HCT116 (cell line): ENCODE results near the gene CEP131. TPM values are rescaled to one million over a fixed set of nuclear protein-coding genes. Genes with fewer than 3 reads are reported as not detected.
A peak's percentile ranks its signal among the peaks of the same experiment; 100 is the strongest.

Experiments used
- ATAC-seq: fragments of 200-7000 bp; cut with Tn5 transposase; 2 replicates; pipeline ENCODE4 v1.9.1; 2020; ENCODE audit warnings: mild to moderate bottlenecking, moderate library complexity
- BruUV-seq: library from RNA; stranded (reverse); fragments of 400-500 nt; replicated peaks from 2 replicates; lab custom pipeline; 2021; lab: Mats Ljungman, UMichigan
- CTCF ChIA-PET: fragments of 300-600 bp; sonication (Branson Sonifier 250); formaldehyde crosslinking; loops from one replicate; lab custom pipeline; 2021; ENCODE audit warnings: antibody characterized with exemption; lab: Charles Lee
- POLR2A ChIA-PET: fragments of 300-600, 350-600 bp; sonication (Branson Sonifier 250); formaldehyde crosslinking; loops from one replicate; lab custom pipeline; 2021; ENCODE audit warnings: antibody characterized with exemption; lab: Charles Lee
- RAD21 ChIA-PET, 2 experiments: fragments of 300-600 bp; sonication (Branson Sonifier 250); formaldehyde crosslinking; loops; one replicate each; lab custom pipeline; 2023; ENCODE audit warnings: low total read pairs in 2 of 2; ENCODE audit not compliant: uncharacterized antibody in 2 of 2, unreplicated experiment in 2 of 2, low non-redundant PET in 1 of 2; lab: Charles Lee
- DNase-seq: peaks from one replicate; pipeline ENCODE4 v3.0.0-alpha.2; 2010; ENCODE audit warnings: low read depth, low spot score
- H2AFZ ChIP-seq: fragments of 200-600 bp; shearing (Covaris generic), sonication (generic); 2 replicates; pipeline ENCODE4 v1.6.1; 2017; ENCODE audit warnings: low read depth, mixed run types, mixed read lengths, antibody characterized with exemption, low read length; ENCODE audit not compliant: poor library complexity, severe bottlenecking
- H3K27ac ChIP-seq: 2 replicates; pipeline ENCODE4 v1.5.1; 2012; ENCODE audit warnings: low read depth, low read length
- H3K27me3 ChIP-seq: fragments of 200-600 bp; sonication (generic); 2 replicates; pipeline ENCODE4 v1.6.1; 2016; ENCODE audit warnings: mixed run types, low read length, mixed read lengths; ENCODE audit not compliant: insufficient read depth
- H3K36me3 ChIP-seq, 2 experiments: fragments of 200-500 bp in 1 of 2; fragments of 200-600 bp in 1 of 2; sonication (Bioruptor generic) in 1 of 2; sonication (generic) in 1 of 2; 2 replicates each; pipeline versions ENCODE4 v1.5.1 to v1.6.1; 2014 to 2016; ENCODE audit warnings: low read length in 2 of 2, inconsistent platforms in 1 of 2, mixed read lengths in 1 of 2, mixed run types in 1 of 2; ENCODE audit not compliant: insufficient read depth in 2 of 2, control insufficient read depth in 1 of 2
- H3K4me1 ChIP-seq, 2 experiments: fragments of 200-600 bp in 1 of 2; sonication (generic) in 1 of 2; 2 replicates each; pipeline versions ENCODE4 v1.5.1 to v1.6.1; 2012 to 2017; ENCODE audit warnings: low read length in 2 of 2, inconsistent platforms in 1 of 2, mild to moderate bottlenecking in 1 of 2, mixed read lengths in 1 of 2, mixed run types in 1 of 2, moderate library complexity in 1 of 2; ENCODE audit not compliant: insufficient read depth in 2 of 2, control insufficient read depth in 1 of 2
- H3K4me2 ChIP-seq: fragments of 200-600 bp; sonication (generic); 2 replicates; pipeline ENCODE4 v1.6.1; 2017; ENCODE audit warnings: mixed run types, low read length, mixed read lengths
- H3K4me3 ChIP-seq, 2 experiments: fragments of 200-600 bp in 1 of 2; sonication (generic) in 1 of 2; replicated peaks in 1 of 2; 2 replicates each; pipeline ENCODE4 v1.5.1; 2011 to 2016; ENCODE audit warnings: low read length in 2 of 2, control low read depth in 1 of 2, low read depth in 1 of 2, mild to moderate bottlenecking in 1 of 2, mixed read lengths in 1 of 2, mixed run types in 1 of 2
- H3K79me2 ChIP-seq: fragments of 200-600 bp; sonication (generic); 2 replicates; pipeline ENCODE4 v1.6.1; 2017; ENCODE audit warnings: mild to moderate bottlenecking, mixed run types, low read length, moderate library complexity, mixed read lengths; ENCODE audit not compliant: insufficient read depth
- H3K9ac ChIP-seq: fragments of 200-600 bp; sonication (generic); 2 replicates; pipeline ENCODE4 v1.6.1; 2016; ENCODE audit warnings: low read length, mixed read lengths
- H3K9me2 ChIP-seq: fragments of 200-600 bp; sonication (generic), shearing (Covaris generic); 2 replicates; pipeline ENCODE4 v1.6.1; 2017; ENCODE audit warnings: mixed run types, mild to moderate bottlenecking, moderate library complexity; ENCODE audit not compliant: insufficient read depth
- H3K9me3 ChIP-seq, 2 experiments: fragments of 200-500 bp in 1 of 2; fragments of 200-600 bp in 1 of 2; sonication (Bioruptor generic) in 1 of 2; sonication (generic) in 1 of 2; 2 replicates each; pipeline ENCODE4 v1.6.1; 2014 to 2017; ENCODE audit warnings: low read length in 2 of 2, mixed read lengths in 2 of 2, inconsistent platforms in 1 of 2, low read depth in 1 of 2, mild to moderate bottlenecking in 1 of 2, mixed run types in 1 of 2, moderate library complexity in 1 of 2; ENCODE audit not compliant: control insufficient read depth in 1 of 2, insufficient read depth in 1 of 2
- H4K20me1 ChIP-seq: fragments of 200-600 bp; sonication (generic), shearing (Covaris generic); 2 replicates; pipeline ENCODE4 v1.6.1; 2017; ENCODE audit warnings: mixed run types, mild to moderate bottlenecking, moderate library complexity; ENCODE audit not compliant: insufficient read depth
- CBX3 ChIP-seq: IDR thresholded peaks from 2 replicates; pipeline ENCODE4 v1.6.1; 2012; ENCODE audit warnings: low read depth
- EGR1 ChIP-seq: IDR thresholded peaks from 2 replicates; pipeline ENCODE4 v1.6.1; 2012; ENCODE audit warnings: low read depth
- ELF1 ChIP-seq: IDR thresholded peaks from 2 replicates; pipeline ENCODE4 v1.6.1; 2012; ENCODE audit warnings: low read depth, borderline replicate concordance
- EZH2 ChIP-seq: fragments of 200-600 bp; sonication (generic); IDR thresholded peaks from 2 replicates; pipeline ENCODE4 v1.6.1; 2017; ENCODE audit warnings: antibody characterized with exemption, mixed run types
- EZH2phosphoT487 ChIP-seq: fragments of 200-600 bp; IDR thresholded peaks from 2 replicates; pipeline ENCODE4 v1.6.1; 2018; ENCODE audit warnings: antibody characterized with exemption, borderline replicate concordance
- FOSL1 ChIP-seq: IDR thresholded peaks from 2 replicates; pipeline ENCODE4 v1.6.1; 2012; ENCODE audit warnings: low read depth
- JUND ChIP-seq: IDR thresholded peaks from 2 replicates; pipeline ENCODE4 v1.6.1; 2012
- POLR2A ChIP-seq: IDR thresholded peaks from 2 replicates; pipeline ENCODE4 v1.7.0; 2011; ENCODE audit warnings: borderline replicate concordance; ENCODE audit not compliant: insufficient read depth, insufficient read length; ENCODE audit errors: extremely low read depth
- SIN3A ChIP-seq: IDR thresholded peaks from 2 replicates; pipeline ENCODE4 v1.6.1; 2012; ENCODE audit warnings: low read depth
- SP1 ChIP-seq: IDR thresholded peaks from 2 replicates; pipeline ENCODE4 v1.6.1; 2012; ENCODE audit warnings: low read depth
- SRF ChIP-seq: IDR thresholded peaks from 2 replicates; pipeline ENCODE4 v1.6.1; 2012; ENCODE audit warnings: low read depth
- TCF7L2 ChIP-seq: IDR thresholded peaks from 2 replicates; pipeline ENCODE4 v1.7.0; 2011; ENCODE audit warnings: borderline replicate concordance, inconsistent platforms; ENCODE audit not compliant: insufficient read depth, insufficient read length; ENCODE audit errors: extremely low read depth
- YY1 ChIP-seq: IDR thresholded peaks from 2 replicates; pipeline ENCODE4 v1.6.1; 2011; ENCODE audit warnings: low read length, low read depth, moderate library complexity, mild to moderate bottlenecking; ENCODE audit not compliant: insufficient replicate concordance; ENCODE audit errors: extremely low read depth
- ZFX ChIP-seq: fragments of 450-650 bp; IDR thresholded peaks from 2 replicates; pipeline ENCODE4 v1.6.1; 2017
- ZNF274 ChIP-seq: fragments of 200-500 bp; sonication (Bioruptor generic); IDR thresholded peaks from 2 replicates; pipeline ENCODE4 v1.6.1; 2014; ENCODE audit warnings: mild to moderate bottlenecking, low read depth, low read length, inconsistent platforms
- intact Hi-C: fragments of 100-400 bp; cut with micrococcal nuclease; formaldehyde crosslinking; loops from 2 replicates; pipeline ENCODE4 v1.10.0; 2022
- total RNA-seq: library from RNA; stranded (reverse); gene quantifications from one replicate; pipeline ENCODE4 v1.2.1, GENCODE V29; 2021; ENCODE audit not compliant: unreplicated experiment
- TF ChIP-seq, protein P1 (sequence below): IDR thresholded peaks from 2 replicates; pipeline ENCODE4 v1.6.1; 2012; ENCODE audit warnings: low read depth
- TF ChIP-seq, protein P2 (sequence below): IDR thresholded peaks from 2 replicates; pipeline ENCODE4 v1.6.1; 2012

Gene CEP131
- total RNA-seq, 1 experiment from 2014 or later: 30.2 TPM

DNA sequence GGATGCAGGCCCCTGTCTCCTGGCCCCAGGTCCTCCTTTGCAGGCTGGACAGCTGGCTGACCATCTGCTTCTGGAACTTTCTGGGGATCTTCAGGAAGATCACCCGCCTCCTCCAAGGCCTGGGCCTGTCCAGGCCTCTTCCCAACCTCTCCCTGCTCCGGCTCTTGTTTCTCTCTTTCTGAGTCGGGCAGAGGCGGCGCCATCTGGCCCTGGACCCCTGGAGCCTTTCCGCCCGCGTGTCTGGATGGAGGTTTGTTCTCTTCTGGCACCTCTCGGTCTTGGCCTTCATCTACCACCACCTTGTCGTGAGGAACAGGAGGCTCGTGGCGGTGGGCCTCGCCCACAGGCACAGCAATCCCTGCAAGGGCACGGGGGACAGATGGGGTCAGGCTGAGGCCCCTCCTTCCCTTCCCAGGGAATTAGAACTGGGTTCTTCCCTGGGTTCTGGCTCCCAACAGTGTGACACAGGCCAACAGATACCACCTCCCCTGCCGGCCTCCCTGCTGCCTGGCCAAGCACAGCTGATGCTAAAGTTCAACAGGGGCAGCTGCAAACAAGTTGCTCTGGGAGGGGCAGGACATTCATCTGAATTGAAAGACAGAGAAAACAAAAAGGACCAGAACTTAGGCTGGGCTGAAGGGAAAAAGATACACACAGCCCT is 29.7 kb upstream of the CEP131 start:
- H4K20me1 ChIP-seq: no peaks in the 10 kb centered on the region
- BruUV-seq: TSS peak; percentile 28

DNA sequence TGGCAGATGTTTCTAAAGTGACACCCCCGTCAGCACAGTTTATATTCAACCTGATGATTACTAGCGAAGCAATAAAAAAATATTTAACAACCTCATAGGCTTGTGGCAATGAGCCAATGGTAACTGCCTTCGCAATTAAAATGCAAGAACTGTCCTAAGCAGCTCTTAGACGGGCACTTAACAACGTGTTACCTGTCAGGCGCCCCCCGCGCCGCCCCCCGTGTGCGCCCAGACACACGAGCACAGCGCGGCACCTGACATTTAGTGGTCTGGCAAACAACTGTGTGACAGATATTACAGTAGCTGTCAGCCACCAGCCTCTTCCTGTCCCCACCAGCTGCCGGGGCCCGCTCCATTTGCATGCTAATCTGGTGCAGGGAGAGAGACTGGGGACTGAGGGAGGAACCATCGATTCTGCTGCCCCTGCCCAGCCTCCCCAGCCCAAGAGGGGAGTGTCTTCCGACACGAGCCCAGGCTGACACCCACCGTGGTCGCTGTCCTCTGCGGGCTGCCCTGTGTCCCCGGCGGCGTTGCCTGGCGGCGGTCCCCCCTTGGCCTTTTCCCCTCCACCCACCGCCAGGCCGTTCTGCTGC is 29.0 kb upstream of the CEP131 start:
- ATAC-seq (no peak), DNase-seq (no peak)
- BruUV-seq: no TSS peak
- ChIA-PET RAD21 (no interaction called here), POLR2A (interaction anchor here (1.1 kb wide), 1 partner anchor 13 kb away, joined by 3 read pairs; the partner anchor contains the start of genes NDUFAF8 and TEPSIN), CTCF (no interaction called here)
- Histone ChIP-seq H3K36me3 (peaks cover 21 to 32% of the 10 kb centered on the region in 2 experiments; a peak in 3 of 4 replicates), H3K4me3 (no peak overlapping the region), H3K27ac (no peak overlapping the region), H3K79me2 (peaks cover 9% of the 10 kb centered on the region; the same call in 1 of the 2 replicates), H3K4me2 (no peak overlapping the region), H3K9ac (no peak overlapping the region), H3K4me1 (no peaks in the 10 kb centered on the region), H4K20me1 (no peaks in the 10 kb centered on the region), H3K9me3 (peaks cover 0 to 12% of the 10 kb centered on the region in 2 experiments; a peak in 1 of 4 replicates), H3K27me3 (no peaks in the 10 kb centered on the region), H3K9me2 (no peaks in the 10 kb centered on the region), H2AFZ (no peak overlapping the region)
- intact Hi-C loops: no loop called here
- TF ChIP-seq ZNF274 (no peak), JUND (no peak), FOSL1 (no peak), ZFX (no peak), TCF7L2 (no peak), POLR2A (no peak), SIN3A (no peak), EZH2phosphoT487 (no peak), EGR1 (no peak), CBX3 (no peak), YY1 (no peak)
- TF ChIP-seq, protein P1, sequence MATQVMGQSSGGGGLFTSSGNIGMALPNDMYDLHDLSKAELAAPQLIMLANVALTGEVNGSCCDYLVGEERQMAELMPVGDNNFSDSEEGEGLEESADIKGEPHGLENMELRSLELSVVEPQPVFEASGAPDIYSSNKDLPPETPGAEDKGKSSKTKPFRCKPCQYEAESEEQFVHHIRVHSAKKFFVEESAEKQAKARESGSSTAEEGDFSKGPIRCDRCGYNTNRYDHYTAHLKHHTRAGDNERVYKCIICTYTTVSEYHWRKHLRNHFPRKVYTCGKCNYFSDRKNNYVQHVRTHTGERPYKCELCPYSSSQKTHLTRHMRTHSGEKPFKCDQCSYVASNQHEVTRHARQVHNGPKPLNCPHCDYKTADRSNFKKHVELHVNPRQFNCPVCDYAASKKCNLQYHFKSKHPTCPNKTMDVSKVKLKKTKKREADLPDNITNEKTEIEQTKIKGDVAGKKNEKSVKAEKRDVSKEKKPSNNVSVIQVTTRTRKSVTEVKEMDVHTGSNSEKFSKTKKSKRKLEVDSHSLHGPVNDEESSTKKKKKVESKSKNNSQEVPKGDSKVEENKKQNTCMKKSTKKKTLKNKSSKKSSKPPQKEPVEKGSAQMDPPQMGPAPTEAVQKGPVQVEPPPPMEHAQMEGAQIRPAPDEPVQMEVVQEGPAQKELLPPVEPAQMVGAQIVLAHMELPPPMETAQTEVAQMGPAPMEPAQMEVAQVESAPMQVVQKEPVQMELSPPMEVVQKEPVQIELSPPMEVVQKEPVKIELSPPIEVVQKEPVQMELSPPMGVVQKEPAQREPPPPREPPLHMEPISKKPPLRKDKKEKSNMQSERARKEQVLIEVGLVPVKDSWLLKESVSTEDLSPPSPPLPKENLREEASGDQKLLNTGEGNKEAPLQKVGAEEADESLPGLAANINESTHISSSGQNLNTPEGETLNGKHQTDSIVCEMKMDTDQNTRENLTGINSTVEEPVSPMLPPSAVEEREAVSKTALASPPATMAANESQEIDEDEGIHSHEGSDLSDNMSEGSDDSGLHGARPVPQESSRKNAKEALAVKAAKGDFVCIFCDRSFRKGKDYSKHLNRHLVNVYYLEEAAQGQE: no peak

More for the DNA sequence above, 29.7 kb upstream of the CEP131 start:
- H3K9ac ChIP-seq: no peak overlapping the region
- intact Hi-C loops: no loop called here
- DNase-seq (no peak), ATAC-seq (no peak)
- H2AFZ ChIP-seq: no peak overlapping the region
- no peak overlapping the region for H3K27ac ChIP-seq
- peaks cover 0 to 12% of the 10 kb centered on the region in 2 experiments; a peak in 1 of 4 replicates for H3K9me3 ChIP-seq
- no peak overlapping the region for H3K4me2 ChIP-seq
- ChIA-PET CTCF (interaction anchor here (0.6 to 3.0 kb wide), 3 partner anchors 30 to 232 kb away, joined by 3 to 17 read pairs (median 5); partner anchors contain the start of gene CEP131), POLR2A (interaction anchor here (1.1 to 1.2 kb wide), 2 partner anchors 14 to 220 kb away, joined by 3 to 5 read pairs; partner anchors contain the start of genes NDUFAF8 and TEPSIN)
- no peaks in the 10 kb centered on the region for H3K27me3 ChIP-seq
- H3K36me3 ChIP-seq: peaks cover 21 to 32% of the 10 kb centered on the region in 2 experiments; a peak in 3 of 4 replicates
- no peaks in the 10 kb centered on the region for H3K9me2 ChIP-seq
- H3K79me2 ChIP-seq: peaks cover 9% of the 10 kb centered on the region; the same call in 1 of the 2 replicates
- TF ChIP-seq, protein P2, sequence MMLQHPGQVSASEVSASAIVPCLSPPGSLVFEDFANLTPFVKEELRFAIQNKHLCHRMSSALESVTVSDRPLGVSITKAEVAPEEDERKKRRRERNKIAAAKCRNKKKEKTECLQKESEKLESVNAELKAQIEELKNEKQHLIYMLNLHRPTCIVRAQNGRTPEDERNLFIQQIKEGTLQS: no peak
- no peak for TF ChIP-seq EZH2
- TF ChIP-seq TCF7L2: no peak
- TF ChIP-seq SRF: no peak
- no peak for TF ChIP-seq FOSL1
- no peak for TF ChIP-seq ZFX
- TF ChIP-seq ZNF274: no peak
- no peak for TF ChIP-seq ELF1
- no peak for TF ChIP-seq SP1
- TF ChIP-seq, all 23 proteins: peak for 0
- no peak overlapping the region for H3K4me3 ChIP-seq
- H3K4me1 ChIP-seq: no peaks in the 10 kb centered on the region
- RAD21 ChIA-PET: interaction anchor here (0.9 to 1.0 kb wide), 2 partner anchors 220 kb away, joined by 3 to 4 read pairs; no protein-coding TSS in a partner anchor
